Prostate gland (tissue), 2 donors: Measurements from ENCODE around the gene SRGAP2C.
"Not testable (repeated sequence)": the region's sequence is repeated elsewhere in the genome, so short reads cannot be mapped to it uniquely, and the experiment has no call there.

Experiments
- POLR2A ChIP-seq: fragments of 450-650 bp; IDR thresholded peaks from one replicate; pipeline ENCODE4 v1.6.1; 2016; ENCODE audit warnings: antibody characterized with exemption, mild to moderate bottlenecking
- TF ChIP-seq, protein P1 (sequence below), 4 experiments: fragments of 200-600 bp in 2 of 4; fragments of 450-650 bp in 2 of 4; sonication (generic) in 2 of 4; IDR thresholded peaks; 1 replicate in 3 of 4; 2 replicates in 1 of 4; pipeline ENCODE4 v1.5.1; 2016 to 2019; ENCODE audit warnings: antibody characterized with exemption in 4 of 4, mild to moderate bottlenecking in 2 of 4, moderate library complexity in 2 of 4

GRCh38 chr1:121324726-121325125 is 140.0 kb downstream of the SRGAP2C start:
- TF ChIP-seq POLR2A, result not testable (repeated sequence)
- TF ChIP-seq, protein P1, sequence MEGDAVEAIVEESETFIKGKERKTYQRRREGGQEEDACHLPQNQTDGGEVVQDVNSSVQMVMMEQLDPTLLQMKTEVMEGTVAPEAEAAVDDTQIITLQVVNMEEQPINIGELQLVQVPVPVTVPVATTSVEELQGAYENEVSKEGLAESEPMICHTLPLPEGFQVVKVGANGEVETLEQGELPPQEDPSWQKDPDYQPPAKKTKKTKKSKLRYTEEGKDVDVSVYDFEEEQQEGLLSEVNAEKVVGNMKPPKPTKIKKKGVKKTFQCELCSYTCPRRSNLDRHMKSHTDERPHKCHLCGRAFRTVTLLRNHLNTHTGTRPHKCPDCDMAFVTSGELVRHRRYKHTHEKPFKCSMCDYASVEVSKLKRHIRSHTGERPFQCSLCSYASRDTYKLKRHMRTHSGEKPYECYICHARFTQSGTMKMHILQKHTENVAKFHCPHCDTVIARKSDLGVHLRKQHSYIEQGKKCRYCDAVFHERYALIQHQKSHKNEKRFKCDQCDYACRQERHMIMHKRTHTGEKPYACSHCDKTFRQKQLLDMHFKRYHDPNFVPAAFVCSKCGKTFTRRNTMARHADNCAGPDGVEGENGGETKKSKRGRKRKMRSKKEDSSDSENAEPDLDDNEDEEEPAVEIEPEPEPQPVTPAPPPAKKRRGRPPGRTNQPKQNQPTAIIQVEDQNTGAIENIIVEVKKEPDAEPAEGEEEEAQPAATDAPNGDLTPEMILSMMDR (IDR thresholded peaks at IDR 0.05), result not testable (repeated sequence)
